Central memory CD8-positive, alpha-beta T cell (primary cell): ENCODE measurements around the gene MRPL46.

Experiments
- ATAC-seq: fragments of 150-1000 bp; cut with Tn5 transposase; replicated peaks from 2 replicates; pipeline ENCODE4 v1.10.0; 2022; ENCODE audit warnings: mild to moderate bottlenecking, moderate FRiP score, moderate number of reproducible peaks; ENCODE audit not compliant: poor library complexity, severe bottlenecking; ENCODE audit errors: extremely low read depth
- DNase-seq, 2 donors: peaks; one replicate each; pipeline ENCODE4 v3.0.0; 2021; ENCODE audit warnings: low spot score in 2 of 2
- H3K27ac Mint-ChIP-seq: one replicate; pipeline ENCODE4 v1.8.0; 2022; ENCODE audit warnings: low read depth, mild to moderate bottlenecking, moderate library complexity, mixed read lengths
- H3K27me3 Mint-ChIP-seq: one replicate; pipeline ENCODE4 v1.8.0; 2022; ENCODE audit warnings: mixed read lengths
- H3K36me3 Mint-ChIP-seq: one replicate; pipeline ENCODE4 v1.8.0; 2022; ENCODE audit warnings: mild to moderate bottlenecking, moderate library complexity, mixed read lengths; ENCODE audit not compliant: insufficient read depth
- H3K4me1 Mint-ChIP-seq: one replicate; pipeline ENCODE4 v1.8.0; 2022; ENCODE audit warnings: mixed read lengths
- H3K4me3 Mint-ChIP-seq: one replicate; pipeline ENCODE4 v1.8.0; 2022; ENCODE audit warnings: mild to moderate bottlenecking, moderate library complexity, mixed read lengths
- H3K9me3 Mint-ChIP-seq: one replicate; pipeline ENCODE4 v1.8.0; 2022; ENCODE audit warnings: mixed read lengths

MRPL46 gene

GRCh38 chr15:88428805-88429605 lies 38.2 kb downstream of the MRPL46 start:
- Mint-ChIP-seq H3K27me3 (peaks cover 33% of the 10 kb centered on the region), H3K4me3 (no peak overlapping the region), H3K4me1 (no peaks in the 10 kb centered on the region), H3K27ac (no peak overlapping the region), H3K9me3 (no peaks in the 10 kb centered on the region), H3K36me3 (no peaks in the 10 kb centered on the region)
- ATAC-seq: no peak
- no peak for DNase-seq

GRCh38 chr15:88428053-88428452 lies 39.1 kb downstream of the MRPL46 start:
- Mint-ChIP-seq H3K27me3 (peaks cover 33% of the 10 kb centered on the region), H3K36me3 (no peaks in the 10 kb centered on the region)
- no peak for DNase-seq

DNA sequence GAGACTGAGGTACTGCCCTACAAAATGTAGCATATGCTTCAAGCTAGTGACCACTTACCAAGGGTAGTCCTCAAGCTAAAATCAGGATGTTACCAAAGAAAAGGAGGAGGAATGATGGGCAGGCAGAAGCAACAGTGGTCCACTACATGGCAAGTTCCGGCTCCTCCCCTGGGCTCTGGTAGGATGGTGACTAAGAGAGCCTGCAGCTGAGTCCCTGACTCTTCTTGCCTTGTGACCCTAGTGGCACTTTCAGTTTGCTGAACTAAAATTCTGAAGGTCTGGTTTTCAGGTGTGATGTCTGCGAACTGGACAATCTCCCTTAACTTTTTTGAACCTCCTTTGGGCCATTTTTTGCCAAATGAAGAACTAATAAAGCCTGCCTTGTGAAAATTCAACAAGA lies 40.9 kb downstream of the MRPL46 start:
- Mint-ChIP-seq H3K4me3 (no peak overlapping the region), H3K4me1 (no peaks in the 10 kb centered on the region), H3K27me3 (peaks cover 33% of the 10 kb centered on the region), H3K27ac (no peak overlapping the region), H3K9me3 (no peaks in the 10 kb centered on the region), H3K36me3 (no peaks in the 10 kb centered on the region)
- DNase-seq (no peak), ATAC-seq (no peak)

More at GRCh38 chr15:88428053-88428452, 39.1 kb downstream of the MRPL46 start:
- H3K4me3 Mint-ChIP-seq: no peak overlapping the region
- H3K4me1 Mint-ChIP-seq: no peaks in the 10 kb centered on the region
- H3K9me3 Mint-ChIP-seq: no peaks in the 10 kb centered on the region
- no peak overlapping the region for H3K27ac Mint-ChIP-seq
- no peak for ATAC-seq

GRCh38 chr15:88423331-88423730 lies 43.9 kb downstream of the MRPL46 start:
- Mint-ChIP-seq H3K4me3 (no peak overlapping the region), H3K27ac (no peak overlapping the region), H3K36me3 (no peaks in the 10 kb centered on the region), H3K9me3 (no peaks in the 10 kb centered on the region), H3K4me1 (no peaks in the 10 kb centered on the region), H3K27me3 (peaks cover 38% of the 10 kb centered on the region)
- DNase-seq (no peak), ATAC-seq (no peak)

- DNase-seq: no peak
- H3K36me3 Mint-ChIP-seq: no peaks in the 10 kb centered on the region
- H3K27me3 Mint-ChIP-seq: peaks cover 56% of the 10 kb centered on the region
- no peak overlapping the region for H3K27ac Mint-ChIP-seq
- ATAC-seq: no peak
- no peaks in the 10 kb centered on the region for H3K9me3 Mint-ChIP-seq
- no peak overlapping the region for H3K4me3 Mint-ChIP-seq
- no peaks in the 10 kb centered on the region for H3K4me1 Mint-ChIP-seq
Observed at GRCh38 chr15:88419830-88420229, 47.4 kb downstream of the MRPL46 start.
